HCT116 (cell line): Measurements from ENCODE around the gene TBR1.

Experiments used
- EGR1 ChIP-seq: IDR thresholded peaks from 2 replicates; pipeline ENCODE4 v1.6.1; 2012; ENCODE audit warnings: low read depth
- POLR2A ChIP-seq: IDR thresholded peaks from 2 replicates; pipeline ENCODE4 v1.7.0; 2011; ENCODE audit warnings: borderline replicate concordance; ENCODE audit not compliant: insufficient read depth, insufficient read length; ENCODE audit errors: extremely low read depth
- TF ChIP-seq, protein P1 (sequence below), 3 experiments: fragments of 200-600 bp in 1 of 3; sonication (generic) in 1 of 3; IDR thresholded peaks in 2 of 3; conservative IDR thresholded peaks in 1 of 3; 2 replicates each; pipeline ENCODE4 v1.5.1; 2012 to 2017; ENCODE audit warnings: low read depth in 2 of 3, low read length in 2 of 3, antibody characterized with exemption in 1 of 3, borderline replicate concordance in 1 of 3, control low read depth in 1 of 3, mild to moderate bottlenecking in 1 of 3, mixed read lengths in 1 of 3, mixed run types in 1 of 3, moderate library complexity in 1 of 3; ENCODE audit not compliant: insufficient read depth in 1 of 3

GRCh38 chr2:161412346-161412745 lies 3.8 kb upstream of the TBR1 start:
- no peak for TF ChIP-seq EGR1
- TF ChIP-seq POLR2A, result no peak
- TF ChIP-seq, protein P1, sequence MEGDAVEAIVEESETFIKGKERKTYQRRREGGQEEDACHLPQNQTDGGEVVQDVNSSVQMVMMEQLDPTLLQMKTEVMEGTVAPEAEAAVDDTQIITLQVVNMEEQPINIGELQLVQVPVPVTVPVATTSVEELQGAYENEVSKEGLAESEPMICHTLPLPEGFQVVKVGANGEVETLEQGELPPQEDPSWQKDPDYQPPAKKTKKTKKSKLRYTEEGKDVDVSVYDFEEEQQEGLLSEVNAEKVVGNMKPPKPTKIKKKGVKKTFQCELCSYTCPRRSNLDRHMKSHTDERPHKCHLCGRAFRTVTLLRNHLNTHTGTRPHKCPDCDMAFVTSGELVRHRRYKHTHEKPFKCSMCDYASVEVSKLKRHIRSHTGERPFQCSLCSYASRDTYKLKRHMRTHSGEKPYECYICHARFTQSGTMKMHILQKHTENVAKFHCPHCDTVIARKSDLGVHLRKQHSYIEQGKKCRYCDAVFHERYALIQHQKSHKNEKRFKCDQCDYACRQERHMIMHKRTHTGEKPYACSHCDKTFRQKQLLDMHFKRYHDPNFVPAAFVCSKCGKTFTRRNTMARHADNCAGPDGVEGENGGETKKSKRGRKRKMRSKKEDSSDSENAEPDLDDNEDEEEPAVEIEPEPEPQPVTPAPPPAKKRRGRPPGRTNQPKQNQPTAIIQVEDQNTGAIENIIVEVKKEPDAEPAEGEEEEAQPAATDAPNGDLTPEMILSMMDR (IDR thresholded peaks at IDR 0.05 in 2 of 3, conservative IDR thresholded peaks at IDR 0.05 in 1 of 3; ENCODE audit: borderline replicate concordance in 1 of 3, insufficient read depth in 1 of 3, low read depth in 2 of 3, low read length in 2 of 3), result no peak
